DMS153 (cell line): Measurements from ENCODE around the gene MAD1L1.
"Not testable (repeated sequence)": the region's sequence is repeated elsewhere in the genome, so short reads cannot be mapped to it uniquely, and the experiment has no call there.

Source experiments
- DNase-seq: peaks from one replicate; lab custom pipeline; 2025; lab: John Stamatoyannopoulos, UW

The MAD1L1 gene

DNA sequence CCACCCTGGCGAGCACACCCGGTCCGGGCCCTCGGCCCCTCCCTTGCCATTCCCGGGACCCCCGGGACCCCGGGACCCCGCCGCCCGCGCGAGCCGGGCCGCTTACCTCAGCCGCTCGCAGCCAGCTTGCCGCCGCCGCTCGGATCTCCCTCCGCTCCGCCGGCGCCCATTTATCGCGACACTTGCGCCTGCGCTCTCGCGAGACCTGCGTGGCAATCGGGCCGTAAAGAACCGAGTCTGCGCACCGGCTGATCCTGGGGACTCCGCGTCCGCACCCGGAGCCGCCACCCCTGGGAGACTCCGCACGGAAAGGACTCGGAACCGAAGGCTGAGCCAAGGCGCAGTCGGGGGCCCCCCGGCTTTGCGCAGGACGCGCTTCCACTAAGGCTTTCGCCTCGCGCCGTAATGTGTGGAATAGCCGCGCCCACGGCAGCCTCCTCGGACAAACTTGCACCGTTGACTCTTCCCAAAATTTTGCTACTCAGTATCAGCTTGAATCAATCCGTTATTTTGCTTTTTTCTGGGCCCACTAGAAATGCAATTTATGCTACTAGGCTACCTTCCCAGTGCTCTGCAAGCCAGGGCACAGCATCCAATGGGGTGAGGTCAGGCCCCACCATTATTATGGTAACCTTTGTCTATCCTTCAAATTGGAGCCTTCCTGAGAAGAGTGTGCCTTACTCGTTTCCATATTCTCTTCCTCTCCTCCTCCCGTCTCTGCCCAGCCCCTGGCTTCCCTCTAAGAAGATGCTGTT is at the start of gene MAD1L1:
TSS of gene MAD1L1 (minus strand) at position 180 of the 755 bp plus-strand sequence. CDS start 2,812 bp downstream, outside the sequence.
- DNase-seq = peak; percentile 87

DNA sequence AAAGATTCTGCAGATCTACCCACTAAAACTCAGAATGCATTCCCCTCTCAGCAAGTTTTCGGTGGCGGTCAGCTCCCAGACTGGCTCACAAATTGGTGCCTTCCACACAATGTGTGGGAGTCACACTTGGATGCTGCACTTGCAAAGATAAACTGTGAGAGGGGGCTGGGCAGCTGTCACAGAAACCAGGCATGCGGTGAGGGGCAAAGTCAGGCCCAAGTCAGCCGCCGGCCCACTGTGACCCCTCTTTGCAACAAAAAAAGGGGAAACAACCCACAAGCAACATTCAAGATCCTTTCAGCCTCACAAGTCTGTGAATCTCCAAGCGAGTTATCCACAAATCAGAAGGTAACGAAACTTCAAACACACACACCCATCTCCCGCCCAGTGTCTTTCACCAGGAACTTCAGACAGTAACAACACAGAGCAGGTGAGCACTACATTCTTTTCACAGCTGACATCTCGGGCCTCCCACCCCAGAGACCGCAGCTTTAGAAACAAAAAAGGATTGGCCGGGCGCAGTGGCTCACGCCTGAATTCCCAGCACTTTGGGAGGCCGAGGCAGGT is 49.5 kb upstream of the MAD1L1 start:
- DNase-seq = no peak

DNA sequence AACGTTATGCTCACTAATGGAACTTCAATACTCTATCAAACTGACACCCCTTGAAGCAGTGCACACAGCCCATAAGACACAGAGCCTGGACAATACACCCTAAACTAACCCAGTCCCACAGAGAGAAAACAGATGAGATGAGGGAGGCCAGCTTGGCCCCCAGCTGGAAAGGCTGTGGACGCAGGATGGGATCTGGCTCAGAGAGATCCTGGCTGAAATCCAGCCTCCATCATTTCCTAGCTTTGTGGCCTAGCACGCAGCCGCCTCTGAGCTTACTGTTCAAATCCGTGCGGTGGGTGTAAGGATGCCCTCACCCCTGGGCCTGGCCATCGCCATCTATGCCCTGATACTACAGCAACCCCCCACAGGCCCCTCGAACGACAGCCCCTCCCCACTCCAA is 48.8 kb upstream of the MAD1L1 start:
- DNase-seq = no peak

DNA sequence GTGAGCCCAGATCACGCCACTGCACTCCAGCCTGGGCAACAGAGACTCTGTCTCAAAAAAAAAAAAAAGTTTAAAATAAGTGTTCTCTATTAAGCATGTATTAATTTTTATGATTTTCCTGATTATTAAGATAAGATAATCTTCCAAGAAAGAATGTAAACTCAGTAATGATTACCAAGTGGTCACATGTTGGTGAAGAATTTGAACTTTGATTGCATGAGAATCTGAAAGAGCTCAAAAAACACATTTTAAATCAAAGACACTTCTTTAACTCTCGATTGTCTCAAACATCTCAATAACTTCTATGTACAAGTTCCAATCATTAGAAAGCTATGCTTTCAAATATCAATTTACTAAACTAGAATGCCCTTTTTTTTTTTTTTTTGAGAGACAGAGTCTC is 47.7 kb upstream of the MAD1L1 start:
- no peak for DNase-seq

DNA sequence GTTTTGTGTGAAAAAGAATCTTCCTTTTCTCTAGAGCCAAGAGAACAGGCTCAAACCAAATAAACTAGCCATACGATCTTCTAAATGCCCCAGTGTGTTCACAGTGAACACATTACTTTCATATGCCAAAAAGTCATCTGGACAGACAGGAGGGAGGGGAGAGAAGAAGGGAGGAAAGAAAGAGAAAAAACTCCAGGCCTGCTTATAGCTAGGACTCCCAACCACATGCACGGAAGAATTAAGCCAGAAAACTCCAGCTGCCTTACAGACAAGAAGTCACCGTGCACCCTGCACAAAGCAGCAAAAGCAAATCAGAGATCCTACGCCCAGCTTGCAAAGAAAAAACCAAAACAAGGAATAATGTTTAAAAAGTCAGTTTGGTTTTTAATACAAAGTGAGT is 47.2 kb upstream of the MAD1L1 start:
- DNase-seq = no peak

DNA sequence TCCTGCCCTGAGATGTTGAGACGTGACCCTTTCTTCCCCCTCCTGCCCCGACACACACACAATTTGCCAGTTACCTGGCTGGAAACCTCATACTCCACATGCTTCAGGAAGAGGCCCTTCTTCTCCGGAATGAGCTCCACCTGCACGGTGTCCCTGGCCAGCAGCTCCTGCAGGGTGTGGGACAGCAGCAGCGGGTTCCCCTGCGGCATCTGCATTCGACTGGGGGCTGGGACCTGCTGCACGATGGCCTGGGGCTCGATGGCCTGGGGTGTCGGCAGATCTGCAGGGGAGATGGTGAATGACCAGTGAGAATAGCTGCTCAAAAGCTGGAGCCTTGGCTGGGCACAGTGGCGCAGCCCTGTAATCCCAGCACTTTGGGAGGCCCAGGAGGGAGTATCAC is 45.3 kb upstream of the MAD1L1 start:
- no peak for DNase-seq

DNA sequence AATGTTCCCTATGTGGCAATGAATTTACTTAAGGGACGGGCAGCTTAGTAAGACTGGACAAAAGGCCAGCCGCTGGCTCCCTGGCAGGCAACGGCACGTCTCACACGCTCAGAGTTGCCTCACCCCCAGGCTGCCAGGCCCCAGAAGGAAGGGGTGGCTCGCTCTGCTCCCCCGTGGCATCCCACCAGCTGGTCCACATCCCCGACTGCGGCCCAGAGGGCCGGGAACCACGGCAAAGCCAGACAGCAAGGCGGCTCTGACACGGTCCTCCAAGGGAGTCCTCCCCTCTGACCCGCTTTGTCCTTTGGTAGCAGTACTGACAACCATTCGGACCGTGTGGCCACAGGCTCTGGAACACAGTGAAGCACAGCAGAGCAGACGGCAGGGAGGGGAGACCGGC is 43.4 kb upstream of the MAD1L1 start:
- no peak for DNase-seq

DNA sequence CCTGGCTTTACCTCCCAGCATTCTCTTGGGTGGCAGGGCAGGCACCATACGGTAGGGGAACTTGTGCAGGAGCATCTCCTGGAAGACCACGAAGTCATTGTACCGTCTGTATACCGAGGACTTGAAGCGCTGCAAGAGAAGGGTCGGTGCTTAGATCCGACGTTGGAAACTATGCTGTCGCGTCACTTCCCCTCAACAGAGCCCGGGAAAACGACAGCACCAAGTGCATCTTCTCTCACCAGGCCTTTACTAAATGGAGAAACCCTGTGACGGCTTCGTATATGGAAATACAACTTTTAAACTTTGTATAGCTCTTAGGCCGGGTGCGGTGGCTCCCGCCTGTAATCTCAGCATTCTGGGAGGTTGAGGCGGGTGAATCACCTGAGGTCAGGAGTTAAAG is 42.4 kb upstream of the MAD1L1 start:
- DNase-seq = no peak

DNA sequence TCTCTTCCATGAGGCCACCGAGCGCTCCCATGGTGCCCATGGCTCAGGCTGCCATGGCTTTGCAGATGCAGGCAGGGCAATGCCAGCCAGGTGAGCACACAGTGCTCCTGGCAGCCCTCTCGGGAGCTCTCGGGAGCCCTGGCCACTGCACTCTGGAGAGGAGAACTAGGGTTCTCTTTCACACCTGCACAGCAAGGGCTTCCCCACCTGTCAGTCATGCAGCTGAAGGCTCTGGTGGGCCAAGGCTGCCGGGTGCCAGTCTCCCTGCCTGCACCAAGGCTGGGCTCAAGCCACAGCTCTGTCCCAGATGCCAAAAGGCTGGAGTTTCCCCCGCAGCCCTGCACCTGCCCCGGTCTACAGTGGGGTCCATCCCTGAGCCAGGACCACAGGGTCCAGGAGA is 41.9 kb upstream of the MAD1L1 start:
- no peak for DNase-seq

DNA sequence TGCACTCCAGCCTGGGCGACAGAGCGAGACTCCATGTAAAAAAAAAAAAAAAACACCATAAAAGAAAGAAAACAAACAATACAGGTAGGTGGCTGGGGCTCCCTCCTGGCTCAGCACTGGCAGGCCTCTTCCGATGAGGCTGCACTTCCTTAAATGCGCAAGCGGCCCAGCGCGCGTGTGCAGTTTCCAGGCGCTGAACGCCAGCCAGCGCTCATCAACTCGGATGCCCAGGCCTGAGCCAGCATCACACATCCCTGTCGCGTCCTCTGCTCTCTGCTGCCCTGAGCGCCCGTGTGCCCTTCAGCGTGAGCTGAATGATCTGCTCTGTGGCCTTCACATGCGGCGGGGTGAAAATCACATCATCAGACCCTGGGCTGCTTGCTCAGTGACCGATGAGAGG is 41.1 kb upstream of the MAD1L1 start:
- no peak for DNase-seq

DNA sequence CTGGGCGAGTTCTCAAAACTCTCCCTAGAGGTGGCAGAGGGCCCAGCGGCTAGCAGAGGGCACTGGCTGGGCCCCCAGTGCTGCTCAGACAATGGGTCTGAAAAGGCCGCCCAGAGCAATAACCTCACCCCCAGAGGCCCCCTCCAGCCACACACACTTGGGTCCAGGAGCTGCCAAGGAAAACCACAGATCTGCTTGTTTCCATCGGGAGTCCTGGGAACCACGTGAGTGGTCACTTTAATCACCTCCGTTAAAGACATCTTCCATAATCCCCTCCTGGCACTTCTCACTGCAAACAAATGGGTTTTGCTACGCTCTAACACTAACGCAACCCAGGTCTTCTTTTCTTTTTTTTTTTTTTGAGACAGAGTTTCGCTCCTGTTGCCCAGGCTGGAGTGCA is 39.3 kb upstream of the MAD1L1 start:
- no peak for DNase-seq

DNA sequence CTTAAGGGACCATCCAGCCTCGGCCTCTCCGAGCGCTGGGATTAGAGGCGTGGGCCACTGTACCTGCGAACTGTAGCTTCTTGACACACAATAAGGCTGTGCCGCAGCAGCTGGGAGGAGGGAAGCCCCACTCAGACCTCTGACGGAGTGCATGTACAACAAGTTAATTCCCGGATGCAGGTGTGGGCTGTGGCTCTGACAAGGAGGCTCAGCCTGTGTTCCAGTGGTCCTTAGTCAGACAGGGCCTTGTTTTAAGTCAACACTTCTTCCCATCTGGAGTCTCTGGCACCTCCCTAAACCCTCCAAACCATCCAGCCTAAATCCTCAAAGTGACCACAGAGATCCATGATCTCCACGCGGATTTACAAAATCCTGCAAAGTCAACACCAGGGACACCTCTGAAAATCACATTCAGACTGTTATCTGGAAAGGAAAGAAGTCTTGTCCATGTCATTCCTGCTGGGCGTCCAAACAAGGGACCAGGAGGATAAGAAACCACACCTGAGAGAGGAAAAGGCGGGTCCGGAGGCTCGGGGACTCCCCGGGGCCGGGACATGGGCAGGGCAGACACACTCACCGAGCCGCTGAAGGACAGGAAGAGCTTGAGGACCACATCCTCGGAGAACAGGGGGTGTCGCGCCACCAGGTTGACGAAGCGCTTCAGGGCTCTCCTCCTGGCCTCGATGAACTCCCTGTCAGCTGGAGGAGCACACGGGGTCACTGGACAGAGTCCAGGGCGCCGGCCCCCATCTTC is 38.7 kb upstream of the MAD1L1 start:
- no peak for DNase-seq

DNA sequence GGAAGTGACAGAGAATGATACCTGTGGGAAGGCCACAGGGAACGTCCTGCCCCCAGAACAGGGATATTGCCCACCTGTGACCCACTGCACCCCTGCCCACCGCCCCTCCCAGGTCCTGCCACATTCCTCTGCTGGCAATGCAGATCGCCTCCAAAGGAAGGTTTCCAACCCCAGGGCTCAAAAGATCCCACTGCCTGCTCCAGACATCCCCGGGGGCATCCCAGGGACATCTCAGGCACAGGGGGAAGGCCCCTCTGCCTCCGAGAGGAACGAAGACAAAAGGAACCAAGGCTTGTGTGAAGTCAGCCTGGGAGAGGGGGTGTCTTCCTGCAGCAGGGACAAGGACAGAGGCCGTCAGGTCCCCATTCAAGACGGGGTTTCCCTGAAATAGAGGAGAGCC is 37.8 kb upstream of the MAD1L1 start:
- no peak for DNase-seq

DNA sequence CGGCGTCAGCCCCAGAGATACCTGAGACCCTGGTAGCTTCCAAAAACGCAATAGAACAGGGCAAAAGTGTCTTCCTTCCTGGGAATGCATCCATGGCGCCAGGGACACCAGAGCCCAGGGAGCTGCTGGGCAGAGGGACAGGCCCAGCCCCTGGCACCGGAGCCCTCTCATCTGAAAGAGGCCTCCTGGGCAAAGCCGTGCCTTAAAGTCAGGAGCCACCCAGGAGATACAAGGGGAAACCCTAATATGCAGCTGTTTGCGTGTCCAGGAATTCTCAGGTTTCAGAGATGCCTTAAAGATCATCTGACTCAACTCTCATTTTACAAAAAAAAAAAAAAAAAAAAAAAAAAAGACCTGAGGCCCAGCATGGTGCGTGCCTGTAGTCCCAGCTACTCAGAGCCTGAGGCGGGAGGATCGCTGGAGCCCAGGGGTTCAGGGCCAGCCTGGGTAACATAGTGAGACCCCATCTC is 37.3 kb upstream of the MAD1L1 start:
- no peak for DNase-seq

DNA sequence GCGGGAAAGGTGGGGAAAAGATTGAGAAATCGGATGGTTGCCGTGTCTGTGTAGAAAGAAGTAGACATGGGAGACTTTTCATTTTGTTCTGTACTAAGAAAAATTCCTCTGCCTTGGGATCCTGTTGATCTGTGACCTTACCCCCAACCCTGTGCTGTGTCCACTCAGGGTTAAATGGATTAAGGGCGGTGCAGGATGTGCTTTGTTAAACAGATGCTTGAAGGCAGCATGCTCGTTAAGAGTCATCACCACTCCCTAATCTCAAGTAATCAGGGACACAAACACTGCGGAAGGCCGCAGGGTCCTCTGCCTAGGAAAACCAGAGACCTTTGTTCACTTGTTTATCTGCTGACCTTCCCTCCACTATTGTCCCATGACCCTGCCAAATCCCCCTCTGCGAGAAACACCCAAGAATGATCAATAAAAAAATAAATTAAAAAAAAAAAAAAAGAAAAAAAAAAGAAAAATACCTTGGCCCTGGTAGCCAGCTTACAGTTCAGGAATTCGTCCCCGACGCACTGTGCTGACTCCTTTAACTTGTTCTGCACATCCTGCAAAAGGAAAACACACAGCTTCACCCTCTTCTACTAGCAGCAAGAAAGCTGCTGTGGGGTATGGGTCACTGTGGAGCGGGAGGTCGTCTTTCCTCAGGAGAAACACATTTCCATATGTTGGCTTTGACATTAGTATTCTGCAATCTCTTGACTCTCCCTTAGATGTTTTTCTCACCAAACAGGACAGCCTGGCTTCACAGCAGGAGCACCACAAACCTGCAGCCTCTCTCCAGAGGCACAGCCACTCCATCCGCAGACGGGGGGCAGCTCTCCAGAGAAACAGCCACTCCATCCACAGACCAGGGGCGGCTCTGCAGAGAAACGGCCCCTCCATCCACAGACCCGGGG is 36.6 kb upstream of the MAD1L1 start:
- DNase-seq = not testable (repeated sequence)

DNA sequence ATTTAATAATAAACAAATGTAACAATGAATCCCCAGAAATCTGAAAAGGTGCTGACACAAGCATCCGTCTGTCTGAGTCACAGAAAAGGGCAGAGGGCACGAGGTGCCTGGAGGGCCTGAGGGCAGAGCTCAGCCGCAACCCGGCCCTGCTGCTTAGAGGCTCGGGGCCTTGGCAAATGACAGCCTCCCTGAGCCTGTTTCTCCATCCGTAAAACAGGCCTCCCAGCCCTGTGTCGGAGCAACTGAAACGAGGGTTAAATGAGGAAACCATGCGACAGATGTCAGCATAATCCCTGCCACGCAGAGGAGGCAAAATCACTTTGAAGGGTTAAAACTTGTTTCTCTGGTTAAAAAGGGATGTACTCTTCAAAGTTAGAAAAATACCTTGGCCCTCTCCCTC is 34.2 kb upstream of the MAD1L1 start:
- DNase-seq = no peak

DNA sequence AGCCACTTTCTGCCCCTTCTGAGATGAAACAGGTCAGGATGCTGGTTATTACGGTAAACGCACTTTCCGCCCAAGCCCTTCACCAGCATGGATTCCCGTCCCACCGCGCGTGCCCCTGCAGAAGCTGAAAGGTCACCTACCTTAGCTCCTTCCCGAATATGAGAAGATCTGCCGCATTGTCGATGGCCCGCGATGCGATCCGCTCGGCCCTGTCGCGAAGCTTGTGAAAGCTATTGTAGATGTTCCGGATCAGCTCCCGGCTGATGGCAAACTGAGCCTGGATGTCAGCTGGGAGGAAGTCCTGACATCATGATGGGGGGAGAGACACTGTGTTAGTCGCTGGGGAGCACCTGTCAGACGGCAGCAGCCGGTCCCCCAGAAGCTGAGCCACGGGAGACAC is 31.4 kb upstream of the MAD1L1 start:
- no peak for DNase-seq

DNA sequence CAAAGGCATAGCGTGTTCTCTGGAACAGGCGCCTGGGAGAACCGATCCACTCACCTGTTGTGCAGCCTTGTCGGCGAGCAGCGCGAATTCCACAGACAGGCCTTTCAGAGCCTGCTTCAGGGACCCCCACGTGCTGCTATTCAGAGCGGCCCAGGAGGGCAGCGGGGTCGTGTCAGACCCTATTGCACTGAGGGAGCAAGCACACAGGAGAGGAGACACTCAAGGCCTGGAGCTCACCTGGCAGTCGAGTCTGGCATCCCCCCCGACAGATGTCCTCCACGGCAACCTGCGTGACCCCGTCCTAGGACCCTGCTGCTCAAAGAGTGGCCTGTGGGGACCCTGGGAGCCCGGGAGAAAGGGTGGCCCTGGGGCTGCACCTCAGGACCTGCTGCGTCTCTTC is 30.4 kb upstream of the MAD1L1 start:
- no peak for DNase-seq

DNA sequence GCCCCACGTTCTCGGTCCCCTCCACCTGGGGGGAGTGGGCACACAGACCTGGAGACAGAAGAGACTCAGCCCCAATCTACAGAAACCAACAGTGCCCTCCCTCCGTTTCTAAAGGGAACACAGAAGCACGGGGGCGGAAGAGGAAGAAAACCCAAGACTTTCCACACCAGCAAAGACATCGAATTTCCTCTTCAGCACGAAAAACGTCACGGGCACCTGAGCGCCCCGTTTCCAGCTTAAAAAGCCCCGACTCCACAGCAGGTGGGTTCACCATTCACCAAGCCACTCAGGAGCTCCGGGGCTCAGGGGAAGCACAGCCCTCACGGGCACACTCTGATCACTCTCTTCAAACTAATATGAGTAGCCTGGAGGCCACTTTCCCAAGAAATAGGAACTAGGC is 28.9 kb upstream of the MAD1L1 start:
- DNase-seq = no peak

DNA sequence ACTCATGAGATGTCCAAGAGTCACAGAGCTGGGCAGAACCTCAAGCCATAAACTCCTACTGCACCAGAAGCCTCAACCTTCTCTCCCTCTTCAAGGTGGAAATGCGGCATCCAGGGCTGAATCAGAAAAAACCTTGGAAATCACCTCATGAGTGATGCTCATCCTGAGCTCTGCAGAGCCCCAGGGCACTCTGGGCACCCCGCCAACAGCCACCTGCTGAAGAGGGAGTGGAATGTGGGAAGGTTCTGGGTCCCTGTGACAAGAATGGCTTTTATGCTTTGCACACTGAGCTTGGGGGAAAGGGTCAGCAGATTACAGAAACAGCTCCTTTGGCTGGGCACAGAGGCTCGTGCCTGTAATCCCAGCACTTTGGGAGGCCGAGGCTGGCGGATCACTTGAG is 28.1 kb upstream of the MAD1L1 start:
- DNase-seq = peak; percentile 4

DNA sequence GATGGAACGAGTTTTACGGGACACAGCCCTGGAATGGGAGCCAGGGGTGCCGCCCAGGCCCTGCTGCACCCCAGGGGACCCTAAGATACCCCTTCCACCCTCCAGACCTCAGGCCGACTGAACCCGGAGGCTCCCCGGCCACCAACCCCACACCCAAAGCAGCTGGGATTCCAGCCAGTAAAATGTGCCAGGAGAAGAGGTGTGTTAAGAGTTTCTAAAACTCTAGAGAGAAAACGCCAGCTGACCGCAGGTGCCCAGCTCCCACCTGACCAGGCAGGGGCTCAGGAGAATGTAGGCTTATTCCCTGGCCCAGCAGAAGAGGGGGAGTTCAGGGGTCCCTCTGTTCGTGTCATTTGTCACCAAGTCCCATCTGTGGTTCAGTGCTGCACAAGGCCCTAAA is 26.7 kb upstream of the MAD1L1 start:
- no peak for DNase-seq

DNA sequence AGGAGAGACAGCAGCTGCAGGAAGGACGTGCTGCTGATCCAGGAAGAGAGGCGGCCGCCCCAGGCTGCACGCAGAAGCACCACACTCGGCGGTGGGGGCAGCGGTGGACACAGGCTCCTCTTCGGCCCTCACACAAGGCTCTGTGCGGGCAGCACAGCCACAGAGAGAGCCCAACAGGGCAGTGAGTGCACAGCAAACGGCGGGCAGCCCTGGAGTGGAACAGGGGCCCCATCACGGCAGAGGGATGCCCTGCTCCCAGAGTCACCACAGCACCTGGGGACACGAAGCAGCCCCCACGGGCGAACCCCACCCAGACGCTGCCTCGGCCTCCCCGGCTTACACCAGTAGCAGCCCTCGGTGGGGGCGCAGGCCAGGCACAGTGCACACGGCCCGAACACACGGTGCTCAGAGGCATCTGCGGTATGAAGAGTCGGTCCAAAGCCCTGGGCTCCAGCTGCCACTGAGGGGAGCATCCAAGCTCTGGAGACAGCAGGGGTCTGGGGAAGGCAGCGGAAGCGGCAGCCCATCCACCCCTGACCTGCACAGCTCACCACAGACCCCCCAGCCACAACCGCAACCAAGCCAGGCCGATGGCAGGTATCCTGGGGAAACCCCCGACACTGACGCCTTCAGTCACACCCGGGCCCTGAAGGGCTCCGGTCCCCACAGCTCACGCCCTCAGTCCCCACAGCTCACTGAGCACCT is 26.1 kb upstream of the MAD1L1 start:
- DNase-seq = no peak
